AG10803 (cell line): ENCODE data around the gene S100A5.

ENCODE experiments used
- DNase-seq: peaks from one replicate; pipeline ENCODE4 v3.0.0; 2010; ENCODE audit warnings: low read depth
- H3K4me3 ChIP-seq: 2 replicates; pipeline ENCODE4 v1.5.1; 2011; ENCODE audit warnings: mild to moderate bottlenecking, low read length, control low read depth
- TF ChIP-seq, protein P1 (sequence below): conservative IDR thresholded peaks from 2 replicates; pipeline ENCODE4 v1.5.1; 2011; ENCODE audit warnings: mild to moderate bottlenecking, low read length, control low read depth, inconsistent platforms

Gene S100A5

DNA sequence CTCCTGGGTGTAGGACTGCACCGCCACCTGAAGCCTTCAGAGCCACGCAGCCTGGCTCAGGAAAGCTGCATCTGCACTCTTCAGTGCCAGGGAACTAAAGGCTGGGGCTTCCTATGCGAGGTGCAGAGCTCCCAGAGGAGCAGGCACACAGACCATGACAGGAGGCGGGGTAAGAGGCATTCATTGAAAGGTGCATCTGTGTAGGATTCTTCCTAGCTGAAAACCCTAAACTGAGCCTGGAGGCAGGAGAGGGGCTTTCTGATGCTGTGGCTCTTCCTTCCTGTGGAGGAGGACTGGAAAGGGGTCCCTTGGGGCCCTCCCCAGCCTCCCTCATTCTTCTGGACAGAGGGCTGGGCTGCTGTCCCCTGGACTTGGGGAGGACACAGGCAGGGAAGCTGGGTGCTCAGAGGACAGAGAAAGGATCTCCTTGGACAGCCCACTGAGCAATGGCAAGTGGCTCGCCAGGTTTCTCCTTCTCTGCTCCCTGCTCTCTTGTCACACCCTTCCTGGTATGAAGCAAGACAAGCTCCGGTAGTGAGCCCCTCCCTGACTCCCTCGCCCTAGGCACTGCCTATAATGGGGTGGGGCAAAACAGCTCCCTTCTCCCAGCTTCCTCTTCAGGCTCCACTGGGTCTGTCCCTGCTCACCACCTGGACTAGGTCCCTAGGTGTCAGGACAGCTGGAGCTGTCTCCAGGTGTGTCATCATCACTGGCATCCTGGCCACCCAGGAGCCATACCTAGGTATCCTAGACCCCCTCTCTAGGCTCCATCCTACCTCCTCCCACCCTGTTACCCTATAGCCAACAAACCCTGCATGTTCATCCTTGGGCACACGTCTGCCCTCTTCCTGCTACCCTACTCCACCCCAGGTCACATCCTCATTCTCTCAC, 25.0 kb downstream of the S100A5 start:
- H3K4me3 ChIP-seq: no peak overlapping the region
- DNase-seq: no peak
- TF ChIP-seq, protein P1, sequence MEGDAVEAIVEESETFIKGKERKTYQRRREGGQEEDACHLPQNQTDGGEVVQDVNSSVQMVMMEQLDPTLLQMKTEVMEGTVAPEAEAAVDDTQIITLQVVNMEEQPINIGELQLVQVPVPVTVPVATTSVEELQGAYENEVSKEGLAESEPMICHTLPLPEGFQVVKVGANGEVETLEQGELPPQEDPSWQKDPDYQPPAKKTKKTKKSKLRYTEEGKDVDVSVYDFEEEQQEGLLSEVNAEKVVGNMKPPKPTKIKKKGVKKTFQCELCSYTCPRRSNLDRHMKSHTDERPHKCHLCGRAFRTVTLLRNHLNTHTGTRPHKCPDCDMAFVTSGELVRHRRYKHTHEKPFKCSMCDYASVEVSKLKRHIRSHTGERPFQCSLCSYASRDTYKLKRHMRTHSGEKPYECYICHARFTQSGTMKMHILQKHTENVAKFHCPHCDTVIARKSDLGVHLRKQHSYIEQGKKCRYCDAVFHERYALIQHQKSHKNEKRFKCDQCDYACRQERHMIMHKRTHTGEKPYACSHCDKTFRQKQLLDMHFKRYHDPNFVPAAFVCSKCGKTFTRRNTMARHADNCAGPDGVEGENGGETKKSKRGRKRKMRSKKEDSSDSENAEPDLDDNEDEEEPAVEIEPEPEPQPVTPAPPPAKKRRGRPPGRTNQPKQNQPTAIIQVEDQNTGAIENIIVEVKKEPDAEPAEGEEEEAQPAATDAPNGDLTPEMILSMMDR: no peak

DNA sequence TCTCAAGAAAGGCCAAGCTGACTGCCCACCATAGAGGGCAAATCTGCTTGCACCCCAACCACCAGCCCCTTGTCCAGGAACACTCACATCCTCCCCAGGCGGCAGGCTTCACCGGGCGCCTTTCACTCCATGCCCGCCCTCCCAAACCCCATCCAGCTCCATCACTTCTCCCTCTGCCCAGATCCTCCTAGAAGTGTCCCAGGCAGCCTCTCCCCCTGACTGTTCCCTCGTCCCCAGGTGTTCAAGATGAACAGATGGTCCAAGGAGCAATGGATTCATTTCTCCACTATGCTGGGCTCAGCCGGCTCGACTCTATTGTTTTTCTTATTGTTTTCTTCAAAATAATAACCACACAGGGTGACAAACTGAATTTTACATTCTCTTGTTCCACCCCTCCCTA, 27.1 kb downstream of the S100A5 start:
- H3K4me3 ChIP-seq: no peak overlapping the region
- TF ChIP-seq, protein P1: no peak
- DNase-seq: no peak

DNA sequence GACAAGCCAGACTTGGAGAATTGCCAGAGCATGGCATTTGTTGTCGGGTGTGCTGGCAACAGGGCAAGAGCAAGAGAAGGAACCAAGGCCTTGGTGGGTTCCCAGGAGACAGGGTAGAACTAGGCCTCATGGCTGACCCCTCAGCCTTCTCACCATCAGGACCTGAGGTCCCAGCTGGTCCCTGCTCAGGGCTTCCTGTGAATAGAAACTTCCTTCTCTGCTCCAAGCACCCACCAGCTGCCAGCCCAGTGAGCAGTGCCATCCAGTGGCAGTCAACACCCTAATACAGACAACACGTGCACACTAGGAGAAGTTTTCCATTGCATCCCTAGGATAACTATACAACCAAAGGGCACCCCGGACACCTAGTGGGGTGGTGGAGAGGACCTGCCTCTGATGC, 27.7 kb downstream of the S100A5 start:
- DNase-seq: no peak
- TF ChIP-seq, protein P1: no peak
- no peak overlapping the region for H3K4me3 ChIP-seq

DNA sequence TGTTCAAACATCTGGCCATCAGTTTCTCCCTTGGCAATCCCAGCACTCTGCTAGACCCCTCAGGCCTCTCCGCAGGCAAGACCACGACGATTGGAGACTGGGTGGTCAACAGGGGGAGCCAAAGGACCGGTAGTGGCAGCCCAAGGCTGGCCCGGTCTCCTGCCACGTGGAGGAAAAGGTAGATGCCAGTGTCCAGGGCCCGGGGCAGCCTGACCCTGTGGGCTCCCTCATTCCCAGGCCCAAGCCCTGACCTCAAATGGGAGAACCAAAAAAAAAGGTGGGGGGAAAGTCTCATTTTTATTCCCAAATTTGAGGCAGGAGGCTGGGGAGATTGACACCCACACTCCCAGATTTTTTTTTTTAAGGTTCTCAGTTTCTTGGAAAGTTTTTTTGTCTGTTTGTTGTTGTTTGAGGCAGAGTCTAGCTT, 29.7 kb downstream of the S100A5 start:
- TF ChIP-seq, protein P1: peak; percentile 93
- no peak overlapping the region for H3K4me3 ChIP-seq
- peak; percentile 73 for DNase-seq

DNA sequence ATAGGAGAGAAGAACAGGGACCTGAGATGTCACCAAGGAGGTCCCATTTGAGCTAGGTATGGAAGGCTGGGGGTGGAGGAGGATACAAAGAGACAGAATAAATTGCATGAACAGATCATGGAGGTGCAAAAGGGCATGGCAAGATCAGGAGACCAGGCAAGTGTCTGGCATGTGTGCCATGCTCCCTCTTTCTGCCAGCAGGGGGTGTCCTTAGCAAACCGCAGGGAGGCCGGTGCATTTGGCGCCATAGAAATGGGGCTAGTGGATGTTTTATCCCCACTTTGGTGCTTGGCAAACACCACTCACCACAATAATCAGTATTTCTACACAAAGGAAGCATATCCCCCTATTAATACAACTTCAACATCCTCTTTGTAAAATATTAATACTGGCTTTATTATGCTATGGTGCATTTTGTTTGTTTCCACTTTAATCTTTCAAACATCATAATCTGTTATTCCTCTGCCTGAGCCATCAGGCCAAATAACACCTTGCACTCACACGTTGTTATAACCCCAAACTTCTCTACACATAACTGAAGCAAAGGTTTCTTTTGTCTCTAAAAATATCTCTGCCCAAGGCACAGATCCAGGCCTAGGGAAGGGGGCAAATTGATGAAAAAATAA, 30.9 kb downstream of the S100A5 start:
- TF ChIP-seq, protein P1: peak; percentile 69
- no peak for DNase-seq
- no peak overlapping the region for H3K4me3 ChIP-seq

DNA sequence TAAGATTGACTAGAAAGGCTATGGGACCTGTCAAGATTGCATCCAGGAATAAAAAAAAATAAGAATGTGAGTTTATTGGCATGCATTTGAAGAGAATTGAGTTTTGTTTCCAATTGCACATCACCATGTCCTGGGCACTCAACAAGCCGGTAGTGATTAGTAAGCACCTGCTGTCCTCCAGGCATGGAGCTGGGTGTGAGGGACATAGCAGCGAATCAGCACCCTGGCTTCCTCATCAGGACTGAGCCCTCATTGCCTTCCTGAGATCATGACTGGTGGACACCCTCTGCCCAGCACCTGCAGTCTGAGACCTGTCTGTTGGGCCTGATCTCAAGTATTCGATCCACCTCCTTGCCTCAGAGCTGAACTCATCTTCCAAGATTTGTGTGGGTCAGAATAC, 31.7 kb downstream of the S100A5 start:
- DNase-seq: no peak
- TF ChIP-seq, protein P1: no peak
- H3K4me3 ChIP-seq: no peak overlapping the region
